HEK293 (cell line): ENCODE results near the gene MLLT3.

ENCODE experiments used
- CTCF ChIA-PET: fragments of 350-600 bp; formaldehyde crosslinking; extraction: SDS; loops from one replicate; lab custom pipeline; 2021; ENCODE audit warnings: antibody characterized with exemption; lab: Yijun Ruan, JAX
- POLR2A ChIA-PET: fragments of 300-600 bp; formaldehyde crosslinking; extraction: SDS; loops from one replicate; lab custom pipeline; 2020; ENCODE audit warnings: antibody characterized with exemption, inconsistent platforms; lab: Yijun Ruan, JAX
- H3K27ac ChIP-seq: fragments of 200-500 bp; sonication (Bioruptor generic); 2 replicates; pipeline ENCODE4 v1.5.1; 2014; ENCODE audit warnings: low read depth, low read length, control low read depth, inconsistent platforms; ENCODE audit errors: extremely low read depth
- H3K36me3 ChIP-seq, 2 experiments: fragments of 200-500 bp in 1 of 2; sonication (Bioruptor generic) in 1 of 2; 1 replicate in 1 of 2; 2 replicates in 1 of 2; pipeline ENCODE4 v1.5.1; 2014 to 2017; ENCODE audit warnings: inconsistent platforms in 2 of 2, low read length in 2 of 2; ENCODE audit not compliant: control insufficient read depth in 2 of 2, insufficient read depth in 1 of 2
- H3K4me1 ChIP-seq: fragments of 200-500 bp; sonication (Bioruptor generic); 2 replicates; pipeline ENCODE4 v1.5.1; 2014; ENCODE audit warnings: mild to moderate bottlenecking, low read length, inconsistent platforms; ENCODE audit not compliant: control insufficient read depth, insufficient read depth
- H3K4me3 ChIP-seq: 2 replicates; pipeline ENCODE4 v1.5.1; 2011; ENCODE audit warnings: low read depth, mild to moderate bottlenecking, control low read depth, low read length, moderate library complexity
- H3K9me3 ChIP-seq: fragments of 200-500 bp; sonication (Bioruptor generic); 2 replicates; pipeline ENCODE4 v1.5.1; 2014; ENCODE audit warnings: low read depth, low read length, inconsistent platforms; ENCODE audit not compliant: control insufficient read depth, insufficient read depth
- ATF2 ChIP-seq: fragments of 450-650 bp; formaldehyde crosslinking; IDR thresholded peaks from 2 replicates; pipeline ENCODE4 v1.5.1; 2016; ENCODE audit warnings: missing biosample characterization, missing genetic modification characterization, low read depth
- IKZF3 ChIP-seq: fragments of 450-650 bp; IDR thresholded peaks from 2 replicates; pipeline ENCODE4 v1.5.0; 2018; ENCODE audit warnings: missing biosample characterization, mild to moderate bottlenecking, missing genetic modification characterization, moderate library complexity
- INSM2 ChIP-seq: fragments of 450-650 bp; formaldehyde crosslinking; IDR thresholded peaks from 2 replicates; pipeline ENCODE4 v1.5.1; 2016; ENCODE audit warnings: missing biosample characterization, missing genetic modification characterization
- KLF1 ChIP-seq: fragments of 450-650 bp; formaldehyde crosslinking; IDR thresholded peaks from 2 replicates; pipeline ENCODE4 v1.5.1; 2016; ENCODE audit warnings: missing biosample characterization, missing genetic modification characterization
- KLF17 ChIP-seq: fragments of 450-650 bp; formaldehyde crosslinking; IDR thresholded peaks from 2 replicates; pipeline ENCODE4 v1.5.1; 2016; ENCODE audit warnings: missing biosample characterization, missing genetic modification characterization
- KLF7 ChIP-seq: fragments of 450-650 bp; formaldehyde crosslinking; IDR thresholded peaks from 2 replicates; pipeline ENCODE4 v1.5.1; 2016; ENCODE audit warnings: missing biosample characterization, missing genetic modification characterization, borderline replicate concordance
- OVOL3 ChIP-seq: fragments of 450-650 bp; formaldehyde crosslinking; IDR thresholded peaks from 2 replicates; pipeline ENCODE4 v1.5.1; 2016; ENCODE audit warnings: missing biosample characterization, missing genetic modification characterization
- PRDM2 ChIP-seq: fragments of 450-650 bp; formaldehyde crosslinking; IDR thresholded peaks from 2 replicates; pipeline ENCODE4 v1.5.1; 2016; ENCODE audit warnings: missing biosample characterization, missing genetic modification characterization, borderline replicate concordance
- TRIM28 ChIP-seq: IDR thresholded peaks from 2 replicates; pipeline ENCODE4 v1.6.1; 2011; ENCODE audit warnings: low read length, control low read depth, borderline replicate concordance
- WT1 ChIP-seq: fragments of 450-650 bp; formaldehyde crosslinking; IDR thresholded peaks from 2 replicates; pipeline ENCODE4 v1.5.1; 2016; ENCODE audit warnings: missing biosample characterization, missing genetic modification characterization
- ZEB2 ChIP-seq: fragments of 450-650 bp; formaldehyde crosslinking; IDR thresholded peaks from 2 replicates; pipeline ENCODE4 v1.5.1; 2016; ENCODE audit warnings: missing biosample characterization, missing genetic modification characterization
- ZNF211 ChIP-seq: fragments of 450-650 bp; formaldehyde crosslinking; IDR thresholded peaks from 2 replicates; pipeline ENCODE4 v1.5.1; 2016; ENCODE audit warnings: low read depth, missing biosample characterization, missing genetic modification characterization
- ZNF423 ChIP-seq: fragments of 450-650 bp; formaldehyde crosslinking; IDR thresholded peaks from 2 replicates; pipeline ENCODE4 v1.5.1; 2016; ENCODE audit warnings: missing biosample characterization, missing genetic modification characterization
- ZNF426 ChIP-seq: fragments of 450-650 bp; formaldehyde crosslinking; IDR thresholded peaks from 2 replicates; pipeline ENCODE4 v1.5.1; 2017; ENCODE audit warnings: missing biosample characterization, missing genetic modification characterization, mild to moderate bottlenecking, inconsistent platforms, moderate library complexity
- ZNF76 ChIP-seq: fragments of 450-650 bp; formaldehyde crosslinking; IDR thresholded peaks from 2 replicates; pipeline ENCODE4; 2016; ENCODE audit warnings: low read depth, missing biosample characterization, missing genetic modification characterization, borderline replicate concordance
- ZSCAN5A ChIP-seq: fragments of 450-650 bp; formaldehyde crosslinking; IDR thresholded peaks from 2 replicates; pipeline ENCODE4 v1.5.1; 2016; ENCODE audit warnings: missing biosample characterization, missing genetic modification characterization

The MLLT3 gene

GRCh38 chr9:20316372-20316771, 305.9 kb downstream of the MLLT3 start (continued):
- TF ChIP-seq TRIM28: no peak

GRCh38 chr9:20315677-20316076, 306.6 kb downstream of the MLLT3 start:
- no peak overlapping the region for H3K27ac ChIP-seq
- TF ChIP-seq WT1 (tag by site-specific recombination): no peak
- no peak for TF ChIP-seq ZNF211 (tag by site-specific recombination)
- TF ChIP-seq IKZF3 (tag by site-specific recombination): no peak
- TF ChIP-seq KLF17 (tag by site-specific recombination): no peak
- TF ChIP-seq ZEB2 (tag by site-specific recombination): no peak
- TF ChIP-seq PRDM2 (tag by site-specific recombination): no peak
- no peak for TF ChIP-seq KLF7
- TF ChIP-seq INSM2 (tag by site-specific recombination): no peak
- TF ChIP-seq OVOL3 (tag by site-specific recombination): no peak
- TF ChIP-seq ZNF423 (tag by site-specific recombination): no peak
- no peak for TF ChIP-seq ZNF426 (tag by site-specific recombination)
- TF ChIP-seq ZNF76: no peak
- TF ChIP-seq ATF2: no peak
- TF ChIP-seq ZSCAN5A (tag by site-specific recombination): no peak
- no peak for TF ChIP-seq KLF1
- H3K4me1 ChIP-seq: peaks cover 10% of the 10 kb centered on the region
- CTCF ChIA-PET: no interaction called here
- H3K36me3 ChIP-seq: no peaks in the 10 kb centered on the region
- POLR2A ChIA-PET: no interaction called here
- no peak overlapping the region for H3K4me3 ChIP-seq
- H3K9me3 ChIP-seq: no peaks in the 10 kb centered on the region
